Transverse colon (tissue), 3 donors: Measurements from ENCODE around the gene GLOD5.

ENCODE experiments used
- POLR2A ChIP-seq: fragments of 450-650 bp; IDR thresholded peaks from one replicate; pipeline ENCODE4 v1.6.1; 2016; ENCODE audit warnings: antibody characterized with exemption, mild to moderate bottlenecking, moderate library complexity
- TF ChIP-seq, protein P1 (sequence below), 5 experiments: fragments of 200-600 bp in 3 of 5; fragments of 450-650 bp in 2 of 5; sonication (generic) in 3 of 5; IDR thresholded peaks; 1 replicate in 2 of 5; 2 replicates in 3 of 5; pipeline ENCODE4 v1.5.1; 2016 to 2017; ENCODE audit warnings: antibody characterized with exemption in 5 of 5, inconsistent platforms in 3 of 5, mild to moderate bottlenecking in 2 of 5, moderate library complexity in 1 of 5

DNA sequence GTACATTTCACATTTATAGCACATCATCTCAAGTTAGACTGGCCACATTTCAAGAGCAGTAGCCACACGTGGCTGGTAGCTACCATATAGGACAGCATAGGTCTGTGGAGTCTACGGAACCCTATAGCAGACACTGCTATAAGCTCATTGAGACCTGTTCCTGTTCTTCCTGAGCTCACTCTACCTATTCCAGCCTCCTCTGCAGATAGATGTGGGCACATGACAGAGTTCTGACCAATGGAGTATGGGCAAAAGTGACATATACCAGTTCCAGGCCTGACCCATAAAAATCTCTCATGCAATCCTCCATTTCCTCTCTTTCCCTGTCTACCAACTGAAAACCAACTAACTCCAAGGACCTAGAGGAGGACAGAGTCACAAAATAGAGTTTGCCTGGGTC is 36.8 kb downstream of the GLOD5 start:
- TF ChIP-seq, protein P1, sequence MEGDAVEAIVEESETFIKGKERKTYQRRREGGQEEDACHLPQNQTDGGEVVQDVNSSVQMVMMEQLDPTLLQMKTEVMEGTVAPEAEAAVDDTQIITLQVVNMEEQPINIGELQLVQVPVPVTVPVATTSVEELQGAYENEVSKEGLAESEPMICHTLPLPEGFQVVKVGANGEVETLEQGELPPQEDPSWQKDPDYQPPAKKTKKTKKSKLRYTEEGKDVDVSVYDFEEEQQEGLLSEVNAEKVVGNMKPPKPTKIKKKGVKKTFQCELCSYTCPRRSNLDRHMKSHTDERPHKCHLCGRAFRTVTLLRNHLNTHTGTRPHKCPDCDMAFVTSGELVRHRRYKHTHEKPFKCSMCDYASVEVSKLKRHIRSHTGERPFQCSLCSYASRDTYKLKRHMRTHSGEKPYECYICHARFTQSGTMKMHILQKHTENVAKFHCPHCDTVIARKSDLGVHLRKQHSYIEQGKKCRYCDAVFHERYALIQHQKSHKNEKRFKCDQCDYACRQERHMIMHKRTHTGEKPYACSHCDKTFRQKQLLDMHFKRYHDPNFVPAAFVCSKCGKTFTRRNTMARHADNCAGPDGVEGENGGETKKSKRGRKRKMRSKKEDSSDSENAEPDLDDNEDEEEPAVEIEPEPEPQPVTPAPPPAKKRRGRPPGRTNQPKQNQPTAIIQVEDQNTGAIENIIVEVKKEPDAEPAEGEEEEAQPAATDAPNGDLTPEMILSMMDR (IDR thresholded peaks at IDR 0.05): no peak
- TF ChIP-seq POLR2A: no peak
